Measurements from ENCODE around the gene PCSK7. TPM values are rescaled to one million over a fixed set of nuclear protein-coding genes. Genes with fewer than 3 reads are reported as not detected.

Gene PCSK7
- total RNA-seq, 1 experiment from 2014 or later = 30.0 TPM

- no peak overlapping the region for H3K4me3 ChIP-seq (replicated peaks in 1 of 2; ENCODE audit: low read depth in 1 of 2, low read length in 2 of 2)
- H3K4me2 ChIP-seq (ENCODE audit: low read length) = no peak overlapping the region
- ATAC-seq = no peak
- no TSS peak for BruUV-seq (replicated peaks)
- intact Hi-C loops (cut with micrococcal nuclease) = no loop called here
- H3K9me2 ChIP-seq (ENCODE audit: insufficient read depth) = no peaks in the 10 kb centered on the region
- TF ChIP-seq JUND (IDR thresholded peaks at IDR 0.05) (no peak), TCF7L2 (IDR thresholded peaks at IDR 0.05; ENCODE audit: borderline replicate concordance, extremely low read depth, insufficient read depth, insufficient read length) (no peak), ZFX (IDR thresholded peaks at IDR 0.05) (0 out of 2 replicates have a peak, but pooled peaks have one; percentile 12), MAX (IDR thresholded peaks at IDR 0.05) (no peak), POLR2AphosphoS5 (IDR thresholded peaks at IDR 0.05; ENCODE audit: low read depth, low read length) (no peak)
- no peak overlapping the region for H2AFZ ChIP-seq (ENCODE audit: low read depth, low read length, poor library complexity, severe bottlenecking)
- no peaks in the 10 kb centered on the region for H3K27me3 ChIP-seq (ENCODE audit: insufficient read depth, low read length)
- ChIA-PET CTCF (interaction anchor here (1.9 kb wide), 1 partner anchor 45 kb away, joined by 9 read pairs; the partner anchor contains the start of gene SIDT2), POLR2A (no interaction called here), RAD21 (ENCODE audit: low non-redundant PET in 1 of 2, low total read pairs in 2 of 2, uncharacterized antibody in 2 of 2, unreplicated experiment in 2 of 2) (no interaction called here)
- no peaks in the 10 kb centered on the region for H4K20me1 ChIP-seq (ENCODE audit: insufficient read depth)
- peaks cover 10 to 20% of the 10 kb centered on the region in 2 experiments for H3K4me1 ChIP-seq (ENCODE audit: control insufficient read depth in 1 of 2, insufficient read depth in 2 of 2, low read length in 2 of 2)
- no peak for DNase-seq (ENCODE audit: low read depth, low spot score)
- no peak overlapping the region for H3K27ac ChIP-seq (ENCODE audit: low read depth, low read length)
- H3K9me3 ChIP-seq (ENCODE audit: control insufficient read depth in 1 of 2, insufficient read depth in 1 of 2, low read depth in 1 of 2, low read length in 2 of 2) = no peaks in the 10 kb centered on the region
- H3K79me2 ChIP-seq (ENCODE audit: insufficient read depth, low read length) = no peaks in the 10 kb centered on the region
- peaks cover 16 to 21% of the 10 kb centered on the region in 2 experiments; a peak in 2 of 4 replicates for H3K36me3 ChIP-seq (ENCODE audit: control insufficient read depth in 1 of 2, insufficient read depth in 2 of 2, low read length in 2 of 2)
- H3K9ac ChIP-seq (ENCODE audit: low read length) = no peak overlapping the region
Observed at GRCh38 chr11:117222991-117223740, 8.7 kb downstream of the PCSK7 start.

GRCh38 chr11:117221775-117222517 is 9.9 kb downstream of the PCSK7 start:
- H3K27ac ChIP-seq (ENCODE audit: low read depth, low read length) = peak overlapping the region; percentile 52
- no TSS peak for BruUV-seq (replicated peaks)
- peak overlapping the region in 1 of 2 experiments; percentile 19; a peak in 1 of 4 replicates for H3K4me3 ChIP-seq (replicated peaks in 1 of 2; ENCODE audit: low read depth in 1 of 2, low read length in 2 of 2)
- ATAC-seq (peak; percentile 79), DNase-seq (ENCODE audit: low read depth, low spot score) (no peak)
- peaks cover 14 to 18% of the 10 kb centered on the region in 2 experiments; a peak in 3 of 4 replicates for H3K36me3 ChIP-seq (ENCODE audit: control insufficient read depth in 1 of 2, insufficient read depth in 2 of 2, low read length in 2 of 2)
- RAD21 ChIA-PET (ENCODE audit: low non-redundant PET in 1 of 2, low total read pairs in 2 of 2, uncharacterized antibody in 2 of 2, unreplicated experiment in 2 of 2) = no interaction called here
- H3K9me3 ChIP-seq (ENCODE audit: control insufficient read depth in 1 of 2, insufficient read depth in 1 of 2, low read depth in 1 of 2, low read length in 2 of 2) = no peaks in the 10 kb centered on the region
- no peaks in the 10 kb centered on the region for H3K79me2 ChIP-seq (ENCODE audit: insufficient read depth, low read length)
- POLR2A ChIA-PET = interaction anchor here (0.6 to 1.9 kb wide), 4 partner anchors 9 to 106 kb away, joined by 3 to 6 read pairs (median 4); partner anchors contain the start of genes CEP164, PAFAH1B2, PCSK7 and SIDT2
- CTCF ChIA-PET = interaction anchor here (1.1 to 2.6 kb wide), 8 partner anchors 10 to 493 kb away, joined by 3 to 13 read pairs (median 4); partner anchors contain the start of genes PCSK7, RNF214, SIDT2 and TAGLN
- no peaks in the 10 kb centered on the region for H3K9me2 ChIP-seq (ENCODE audit: insufficient read depth)
- H3K27me3 ChIP-seq (ENCODE audit: insufficient read depth, low read length) = no peaks in the 10 kb centered on the region
- no peaks in the 10 kb centered on the region for H4K20me1 ChIP-seq (ENCODE audit: insufficient read depth)
- peak overlapping the region; percentile 59 for H3K4me2 ChIP-seq (ENCODE audit: low read length)
- no peak overlapping the region for H2AFZ ChIP-seq (ENCODE audit: low read depth, low read length, poor library complexity, severe bottlenecking)
- peak overlapping the region; percentile 9; the same call in 1 of the 2 replicates for H3K9ac ChIP-seq (ENCODE audit: low read length)
- peaks cover 10 to 20% of the 10 kb centered on the region in 2 experiments for H3K4me1 ChIP-seq (ENCODE audit: control insufficient read depth in 1 of 2, insufficient read depth in 2 of 2, low read length in 2 of 2)
- intact Hi-C loops (cut with micrococcal nuclease) = no loop called here
- TF ChIP-seq CBX3 (IDR thresholded peaks at IDR 0.05; ENCODE audit: low read depth) = no peak; the same call in 1 of the 2 replicates
- TF ChIP-seq SP1 (IDR thresholded peaks at IDR 0.05; ENCODE audit: low read depth) = 0 out of 2 replicates have a peak, but pooled peaks have one; percentile 3
- no peak for TF ChIP-seq REST (IDR thresholded peaks at IDR 0.05; ENCODE audit: low read depth)
- TF ChIP-seq RAD21 (IDR thresholded peaks at IDR 0.05; ENCODE audit: low read depth) = peak; percentile 53
- no peak for TF ChIP-seq CEBPB (IDR thresholded peaks at IDR 0.05; ENCODE audit: low read depth)
- TF ChIP-seq POLR2AphosphoS5 (IDR thresholded peaks at IDR 0.05; ENCODE audit: low read depth, low read length) = peak; percentile 43; the same call in 1 of the 2 replicates
- TF ChIP-seq CTCF (IDR thresholded peaks at IDR 0.05 in 2 of 3, conservative IDR thresholded peaks at IDR 0.05 in 1 of 3; ENCODE audit: borderline replicate concordance in 1 of 3, insufficient read depth in 1 of 3, low read depth in 2 of 3, low read length in 2 of 3) = peak in 1 of 3 experiments; percentile 52; a peak in 1 of 6 replicates
